ENCODE results near the gene LYSMD1. TPM values are rescaled to one million over a fixed set of nuclear protein-coding genes. Genes with fewer than 3 reads are reported as not detected.
"Not testable (repeated sequence)": the region's sequence is repeated elsewhere in the genome, so short reads cannot be mapped to it uniquely, and the experiment has no call there.

The LYSMD1 gene
- polyA plus RNA-seq (2012; ENCODE audit: insufficient read depth, insufficient read length, low read depth): 56.2 TPM

- peaks cover 19% of the 10 kb centered on the region for H3K36me3 ChIP-seq
- peak within 1 kb of the TSS; percentile 89 for H3K4me3 ChIP-seq (ENCODE audit: low read depth, low read length)
- no peaks in the 10 kb centered on the region for H3K9me3 ChIP-seq
- peak; percentile 95 for DNase-seq
- TF ChIP-seq CTCF (IDR thresholded peaks at IDR 0.05; ENCODE audit: low read depth, low read length): no peak
- no peaks in the 10 kb centered on the region for H3K27me3 ChIP-seq
- no peaks in the 10 kb centered on the region; the same call in 1 of the 2 replicates for H3K4me1 ChIP-seq
Measured at GRCh38 chr1:151165738-151166504, at the start of gene LYSMD1, which contains the start of gene SCNM1. TSS of gene LYSMD1 (minus strand) at chr1:151165902. CDS start at chr1:151165258, 644 bp downstream. TSS of gene SCNM1 (plus strand) at chr1:151166144. CDS start at chr1:151166153, 9 bp downstream.

- TF ChIP-seq CTCF (IDR thresholded peaks at IDR 0.05; ENCODE audit: low read depth, low read length): no peak
- H3K36me3 ChIP-seq: peaks cover 37% of the 10 kb centered on the region
Measured at GRCh38 chr1:151213560-151213959, 47.9 kb upstream of the LYSMD1 start.

GRCh38 chr1:151211972-151212705 lies 46.4 kb upstream of the LYSMD1 start:
- no peaks in the 10 kb centered on the region; the same call in 1 of the 2 replicates for H3K4me1 ChIP-seq
- DNase-seq: no peak
- H3K27me3 ChIP-seq: no peaks in the 10 kb centered on the region
- H3K36me3 ChIP-seq: peaks cover 44% of the 10 kb centered on the region
- no peak for TF ChIP-seq CTCF (IDR thresholded peaks at IDR 0.05; ENCODE audit: low read depth, low read length)
- no peaks in the 10 kb centered on the region for H3K9me3 ChIP-seq
- H3K4me3 ChIP-seq (ENCODE audit: low read depth, low read length): no peak overlapping the region

More at GRCh38 chr1:151213560-151213959, 47.9 kb upstream of the LYSMD1 start:
- H3K27me3 ChIP-seq: no peaks in the 10 kb centered on the region
- H3K4me3 ChIP-seq (ENCODE audit: low read depth, low read length): no peak overlapping the region
- no peak for DNase-seq
- H3K9me3 ChIP-seq: no peaks in the 10 kb centered on the region
- no peaks in the 10 kb centered on the region; the same call in 1 of the 2 replicates for H3K4me1 ChIP-seq

- H3K9me3 ChIP-seq: no peaks in the 10 kb centered on the region
- TF ChIP-seq CTCF (IDR thresholded peaks at IDR 0.05; ENCODE audit: low read depth, low read length): no peak
- H3K4me3 ChIP-seq (ENCODE audit: low read depth, low read length): no peak overlapping the region
- DNase-seq: no peak
- no peaks in the 10 kb centered on the region; the same call in 1 of the 2 replicates for H3K4me1 ChIP-seq
- H3K27me3 ChIP-seq: no peaks in the 10 kb centered on the region
- peaks cover 52% of the 10 kb centered on the region for H3K36me3 ChIP-seq
Measured at GRCh38 chr1:151210830-151211229, 45.1 kb upstream of the LYSMD1 start.

- not testable (repeated sequence) for DNase-seq; H3K9me3 ChIP-seq; H3K4me1 ChIP-seq; H3K4me3 ChIP-seq (ENCODE audit: low read depth, low read length); H3K27me3 ChIP-seq
- peaks cover 61% of the 10 kb centered on the region for H3K36me3 ChIP-seq
Measured at GRCh38 chr1:151205381-151205965, 39.8 kb upstream of the LYSMD1 start.

GRCh38 chr1:151199873-151200581 lies 34.3 kb upstream of the LYSMD1 start:
- no peaks in the 10 kb centered on the region; the same call in 1 of the 2 replicates for H3K27me3 ChIP-seq
- H3K36me3 ChIP-seq: peaks cover 30% of the 10 kb centered on the region
- no peak for DNase-seq
- H3K4me1 ChIP-seq: no peaks in the 10 kb centered on the region
- H3K9me3 ChIP-seq: no peaks in the 10 kb centered on the region
- no peak for TF ChIP-seq CTCF (IDR thresholded peaks at IDR 0.05; ENCODE audit: low read depth, low read length)
- peak overlapping the region; percentile 89 for H3K4me3 ChIP-seq (ENCODE audit: low read depth, low read length)

Data from BE2C (cell line).